Naive thymus-derived CD8-positive, alpha-beta T cell (primary cell): ENCODE data around the gene SLC9A4. TPM values are rescaled to one million over a fixed set of nuclear protein-coding genes. Genes with fewer than 3 reads are reported as not detected.

Experiments
- ATAC-seq, 2 donors: fragments of 150-1000 bp; cut with Tn5 transposase in 1 of 2; sonication (Bioruptor Pico), chemical (Tn5 transposase) in 1 of 2; 1 replicate in 1 of 2; 2 replicates in 1 of 2; pipeline ENCODE4 v1.10.0; 2021; ENCODE audit warnings: mild to moderate bottlenecking in 2 of 2, moderate library complexity in 2 of 2
- POLR2A ChIA-PET: fragments of 350-600 bp; sonication (Branson Sonifier 250); formaldehyde crosslinking; loops from one replicate; lab custom pipeline; 2021; ENCODE audit warnings: antibody characterized with exemption; lab: Charles Lee
- DNase-seq, 10 donors: peaks; one replicate each; pipeline versions ENCODE4 v3.0.0 to v3.0.0-alpha.2; 2020 to 2022
- H3K27ac Mint-ChIP-seq, 10 donors: one replicate each; pipeline ENCODE4 v1.8.0; 2020 to 2022; ENCODE audit warnings: mild to moderate bottlenecking in 10 of 10, mixed read lengths in 10 of 10, moderate library complexity in 4 of 10, inconsistent platforms in 1 of 10
- H3K27me3 Mint-ChIP-seq, 5 donors: one replicate each; pipeline ENCODE4 v1.8.0; 2021 to 2022; ENCODE audit warnings: mixed read lengths in 5 of 5
- H3K36me3 Mint-ChIP-seq, 3 donors: one replicate each; pipeline ENCODE4 v1.8.0; 2020 to 2022; ENCODE audit warnings: mixed read lengths in 3 of 3, mild to moderate bottlenecking in 2 of 3, inconsistent platforms in 1 of 3
- H3K4me1 Mint-ChIP-seq, 4 donors: one replicate each; pipeline ENCODE4 v1.8.0; 2021 to 2022; ENCODE audit warnings: mixed read lengths in 4 of 4
- H3K4me3 Mint-ChIP-seq, 10 donors: one replicate each; pipeline ENCODE4 v1.8.0; 2020 to 2022; ENCODE audit warnings: mild to moderate bottlenecking in 10 of 10, mixed read lengths in 10 of 10, moderate library complexity in 6 of 10, inconsistent platforms in 1 of 10
- H3K9me3 Mint-ChIP-seq, 9 donors: one replicate each; pipeline ENCODE4 v1.8.0; 2020 to 2022; ENCODE audit warnings: mixed read lengths in 9 of 9, mild to moderate bottlenecking in 3 of 9, inconsistent platforms in 1 of 9, moderate library complexity in 1 of 9
- polyA plus RNA-seq, 3 donors: library from polyadenylated mRNA; unstranded; fragments of 300-500 nt; fragmentation: Illumina TruSeq; gene quantifications; one replicate each; pipeline ENCODE4 v1.2.3, GENCODE V29; 2021
- total RNA-seq, 8 experiments: library from RNA in 2 of 8; stranded (reverse) in 2 of 8; gene quantifications; one replicate each; pipeline ENCODE4 v1.2.3 and lab custom pipeline; 2021 to 2026

The SLC9A4 gene
- total and polyA plus RNA-seq, 5 experiments from 2014 or later: not detected

- peaks cover 6 to 39% (median 15%) of the 10 kb centered on the region in 5 donors for H3K27me3 Mint-ChIP-seq
- H3K36me3 Mint-ChIP-seq: no peaks in the 10 kb centered on the region
- no peak for ATAC-seq
- no peak overlapping the region for H3K27ac Mint-ChIP-seq
- H3K4me1 Mint-ChIP-seq: peaks cover 4 to 12% (median 6%) of the 10 kb centered on the region in 4 donors
- no peak for DNase-seq
- peaks cover 0 to 6% (median 0%) of the 10 kb centered on the region in 9 donors for H3K9me3 Mint-ChIP-seq
- H3K4me3 Mint-ChIP-seq: no peak overlapping the region
- POLR2A ChIA-PET: no interaction called here
These were observed 14.1 kb downstream of the SLC9A4 start for GRCh38 chr2:102486941-102487702.

DNA sequence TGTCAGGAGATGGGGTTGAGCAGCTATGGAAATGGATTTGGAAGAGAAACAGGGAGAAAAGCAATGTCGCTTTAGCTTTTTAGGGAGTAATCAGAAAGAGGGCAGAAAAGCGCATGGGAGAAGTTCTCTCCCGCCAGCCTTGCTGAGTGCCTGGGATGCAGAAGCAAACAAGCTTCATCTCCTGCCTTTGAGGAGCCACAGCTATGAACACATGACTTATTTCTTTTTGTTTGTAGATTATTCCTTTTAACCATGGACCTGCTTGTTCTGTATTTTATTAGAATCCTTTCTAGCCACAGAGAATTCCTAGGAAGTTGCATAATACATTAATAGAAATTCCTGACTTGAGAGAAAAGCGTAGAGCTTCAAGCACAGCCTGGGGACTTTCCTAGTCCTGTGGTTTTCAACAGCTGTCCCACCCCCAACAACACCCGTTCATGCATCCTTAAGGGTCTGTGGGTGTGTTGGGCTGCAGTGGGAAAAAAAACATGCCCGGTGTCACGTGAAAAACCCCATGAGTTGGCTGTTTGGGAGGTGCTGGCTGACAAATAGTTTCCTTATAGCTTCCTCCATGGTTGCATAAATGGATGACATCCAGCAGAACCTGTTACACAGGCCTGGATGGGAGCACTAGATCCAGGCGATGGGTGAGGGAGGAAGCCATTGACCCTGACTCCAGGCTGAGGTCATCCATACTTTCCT, 14.9 kb downstream of the SLC9A4 start:
- POLR2A ChIA-PET: no interaction called here
- no peak for DNase-seq
- no peak overlapping the region for H3K4me3 Mint-ChIP-seq
- H3K27me3 Mint-ChIP-seq: peaks cover 6 to 42% (median 15%) of the 10 kb centered on the region in 5 donors
- no peak overlapping the region for H3K27ac Mint-ChIP-seq
- ATAC-seq: no peak
- peaks cover 0 to 6% (median 0%) of the 10 kb centered on the region in 9 donors for H3K9me3 Mint-ChIP-seq
- H3K36me3 Mint-ChIP-seq: peaks cover 0 to 3% (median 0%) of the 10 kb centered on the region in 3 donors
- H3K4me1 Mint-ChIP-seq: peaks cover 4 to 12% (median 6%) of the 10 kb centered on the region in 4 donors

DNA sequence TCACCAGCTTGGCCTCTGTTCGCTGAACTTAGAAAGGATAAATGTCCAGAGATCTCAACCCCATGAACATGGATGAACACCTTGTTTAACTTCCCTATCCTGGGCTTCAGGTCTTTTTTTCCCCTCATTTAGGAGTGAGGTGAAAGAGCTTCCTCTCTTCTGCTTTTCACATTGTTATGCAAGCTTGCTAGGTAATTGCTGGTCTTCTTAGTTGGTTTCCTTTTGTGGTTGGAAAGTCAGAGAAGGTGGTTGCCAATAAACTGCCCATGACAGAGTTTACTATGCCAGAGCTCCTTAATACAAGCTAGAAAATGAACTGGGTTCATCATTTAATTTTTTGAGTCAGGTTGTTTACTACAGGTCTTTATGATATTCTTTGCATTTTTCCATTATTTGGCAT, 16.6 kb downstream of the SLC9A4 start:
- ATAC-seq: no peak
- Mint-ChIP-seq H3K4me3 (no peak overlapping the region), H3K36me3 (peaks cover 0 to 4% (median 0%) of the 10 kb centered on the region in 3 donors), H3K4me1 (peaks cover 4 to 12% (median 6%) of the 10 kb centered on the region in 4 donors), H3K27ac (no peak overlapping the region), H3K27me3 (peaks cover 7 to 42% (median 16%) of the 10 kb centered on the region in 5 donors), H3K9me3 (peaks cover 0 to 10% (median 0%) of the 10 kb centered on the region in 9 donors)
- POLR2A ChIA-PET: no interaction called here
- DNase-seq: no peak

DNA sequence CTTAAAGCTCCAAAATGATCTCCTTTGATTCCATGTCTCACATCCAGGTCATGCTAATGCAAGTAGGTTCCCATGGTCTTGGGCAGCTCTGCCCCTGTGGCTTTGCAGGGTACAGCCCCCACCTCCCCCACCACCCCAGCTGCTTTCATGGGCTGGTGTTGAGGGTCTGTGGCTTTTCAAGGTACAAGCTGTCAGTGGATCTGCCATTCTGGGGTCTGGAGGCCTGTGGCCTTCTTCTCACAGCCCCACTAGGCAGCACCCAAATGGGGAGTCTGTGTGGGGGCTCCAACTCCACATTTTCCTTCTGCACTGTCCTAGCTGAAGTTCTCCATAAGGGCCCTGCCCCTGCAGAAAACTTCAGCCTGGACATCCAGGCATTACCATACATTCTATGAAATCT, 19.0 kb downstream of the SLC9A4 start:
- Mint-ChIP-seq H3K9me3 (peaks cover 0 to 11% (median 2%) of the 10 kb centered on the region in 9 donors), H3K4me1 (peaks cover 4 to 11% (median 6%) of the 10 kb centered on the region in 4 donors), H3K4me3 (no peak overlapping the region), H3K27ac (no peak overlapping the region), H3K36me3 (peaks cover 0 to 4% (median 0%) of the 10 kb centered on the region in 3 donors), H3K27me3 (peaks cover 0 to 18% (median 7%) of the 10 kb centered on the region in 5 donors)
- no peak for DNase-seq
- POLR2A ChIA-PET: no interaction called here
- ATAC-seq: no peak

- POLR2A ChIA-PET: no interaction called here
- peaks cover 2 to 6% (median 3%) of the 10 kb centered on the region in 4 donors for H3K4me1 Mint-ChIP-seq
- ATAC-seq (no peak), DNase-seq (no peak)
- peaks cover 0 to 4% (median 0%) of the 10 kb centered on the region in 3 donors for H3K36me3 Mint-ChIP-seq
- H3K27me3 Mint-ChIP-seq: peaks cover 0 to 14% (median 7%) of the 10 kb centered on the region in 5 donors
- no peak overlapping the region for H3K27ac Mint-ChIP-seq
- peaks cover 0 to 11% (median 2%) of the 10 kb centered on the region in 9 donors for H3K9me3 Mint-ChIP-seq
- no peak overlapping the region for H3K4me3 Mint-ChIP-seq
These were observed 21.5 kb downstream of the SLC9A4 start for GRCh38 chr2:102494570-102494969.

DNA sequence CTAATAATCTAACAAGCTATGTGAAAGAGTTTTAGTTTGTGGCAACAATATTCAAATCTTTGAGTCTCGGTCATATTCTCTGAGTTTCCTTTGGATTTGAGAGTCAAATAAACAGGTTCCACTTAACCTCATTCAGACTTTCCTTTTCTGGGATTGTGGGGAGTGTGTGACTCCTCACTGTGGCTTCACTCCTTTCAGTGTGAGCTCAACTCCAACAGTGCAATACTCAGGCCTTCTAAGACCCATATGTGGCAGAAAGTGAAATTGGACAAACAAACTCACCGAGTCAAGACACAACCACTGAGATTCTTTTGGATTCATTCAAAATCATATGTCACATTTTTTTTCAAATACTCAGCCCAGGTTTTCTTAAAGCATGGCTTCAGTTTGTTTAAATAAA, 25.4 kb downstream of the SLC9A4 start:
- H3K4me1 Mint-ChIP-seq: no peaks in the 10 kb centered on the region
- no peak overlapping the region for H3K4me3 Mint-ChIP-seq
- DNase-seq (no peak), ATAC-seq (no peak)
- H3K27me3 Mint-ChIP-seq: peaks cover 0 to 9% (median 2%) of the 10 kb centered on the region in 5 donors
- POLR2A ChIA-PET: no interaction called here
- no peaks in the 10 kb centered on the region for H3K36me3 Mint-ChIP-seq
- peaks cover 0 to 11% (median 0%) of the 10 kb centered on the region in 9 donors for H3K9me3 Mint-ChIP-seq
- H3K27ac Mint-ChIP-seq: no peak overlapping the region

DNA sequence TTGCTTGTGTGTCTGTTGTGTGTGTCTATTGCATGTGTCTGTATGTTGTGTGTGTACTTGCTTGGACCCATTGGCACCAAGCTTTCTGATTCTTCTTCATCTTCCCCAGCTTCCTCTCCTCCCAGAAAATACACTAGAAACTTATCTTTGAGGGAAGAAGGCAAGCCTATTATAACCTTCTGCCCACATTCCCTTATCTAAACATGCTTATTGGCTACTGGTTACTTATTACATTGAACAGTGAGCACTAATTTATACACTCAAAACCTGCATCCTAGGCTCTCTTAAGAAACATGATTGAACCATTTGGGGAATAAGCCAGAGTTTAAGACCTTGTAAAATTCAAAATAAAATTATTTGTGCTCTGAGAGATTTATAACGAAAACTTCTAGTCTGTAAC, 26.5 kb downstream of the SLC9A4 start:
- Mint-ChIP-seq H3K9me3 (peaks cover 0 to 11% (median 0%) of the 10 kb centered on the region in 9 donors), H3K27ac (no peak overlapping the region), H3K4me3 (no peak overlapping the region), H3K27me3 (peaks cover 0 to 9% (median 0%) of the 10 kb centered on the region in 5 donors), H3K36me3 (no peaks in the 10 kb centered on the region), H3K4me1 (no peaks in the 10 kb centered on the region)
- DNase-seq (no peak), ATAC-seq (no peak)
- POLR2A ChIA-PET: no interaction called here

DNA sequence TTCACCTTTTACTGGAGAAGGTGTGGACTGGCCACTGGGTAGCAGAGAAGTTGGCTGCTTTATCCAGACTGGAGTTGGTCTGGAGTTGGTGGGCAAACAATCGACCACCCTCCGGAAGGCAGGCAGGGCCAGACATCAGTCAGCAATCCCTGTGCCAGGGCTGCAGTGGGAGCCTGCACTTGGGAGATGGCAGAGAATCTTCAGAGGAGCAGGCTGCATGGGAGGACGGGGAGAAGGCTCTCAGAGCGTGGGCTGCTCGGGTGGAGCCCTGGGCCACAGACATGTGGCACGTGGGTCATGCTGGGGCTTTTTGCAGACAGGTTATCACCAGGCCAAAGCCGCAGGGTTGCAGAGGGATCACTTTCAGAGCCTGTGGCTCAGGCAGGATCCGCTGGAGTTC, 29.6 kb downstream of the SLC9A4 start:
- no peak for DNase-seq
- ATAC-seq: no peak
- no peaks in the 10 kb centered on the region for H3K36me3 Mint-ChIP-seq
- H3K9me3 Mint-ChIP-seq: no peaks in the 10 kb centered on the region
- no peak overlapping the region for H3K4me3 Mint-ChIP-seq
- peaks cover 0 to 11% (median 3%) of the 10 kb centered on the region in 5 donors for H3K27me3 Mint-ChIP-seq
- POLR2A ChIA-PET: no interaction called here
- no peaks in the 10 kb centered on the region for H3K4me1 Mint-ChIP-seq
- no peak overlapping the region for H3K27ac Mint-ChIP-seq

DNA sequence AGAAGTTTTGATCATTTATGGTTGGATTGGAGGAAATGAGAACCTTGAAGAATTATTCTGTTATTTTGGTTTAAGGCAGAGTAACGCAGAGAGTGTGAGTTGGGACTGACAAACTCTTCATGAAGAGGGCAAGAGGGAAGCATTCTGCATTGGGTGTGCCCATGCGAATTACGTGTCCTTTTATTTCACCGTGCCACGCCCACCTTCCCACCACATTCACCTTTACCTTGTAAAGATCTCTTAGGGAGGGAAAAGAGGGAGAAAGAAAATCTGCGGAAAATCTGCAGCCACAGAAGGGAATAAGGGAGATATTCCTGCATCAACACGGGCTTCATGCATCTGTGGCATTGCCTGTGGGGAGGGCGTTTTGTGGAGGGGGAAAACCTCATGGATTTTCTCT, 31.8 kb downstream of the SLC9A4 start:
- Mint-ChIP-seq H3K36me3 (no peaks in the 10 kb centered on the region), H3K27ac (no peak overlapping the region), H3K4me1 (peaks cover 0 to 7% (median 0%) of the 10 kb centered on the region in 4 donors), H3K9me3 (peaks cover 0 to 2% (median 0%) of the 10 kb centered on the region in 9 donors), H3K27me3 (peaks cover 7 to 24% (median 14%) of the 10 kb centered on the region in 5 donors), H3K4me3 (no peak overlapping the region)
- DNase-seq (no peak), ATAC-seq (no peak)
- POLR2A ChIA-PET: no interaction called here

DNA sequence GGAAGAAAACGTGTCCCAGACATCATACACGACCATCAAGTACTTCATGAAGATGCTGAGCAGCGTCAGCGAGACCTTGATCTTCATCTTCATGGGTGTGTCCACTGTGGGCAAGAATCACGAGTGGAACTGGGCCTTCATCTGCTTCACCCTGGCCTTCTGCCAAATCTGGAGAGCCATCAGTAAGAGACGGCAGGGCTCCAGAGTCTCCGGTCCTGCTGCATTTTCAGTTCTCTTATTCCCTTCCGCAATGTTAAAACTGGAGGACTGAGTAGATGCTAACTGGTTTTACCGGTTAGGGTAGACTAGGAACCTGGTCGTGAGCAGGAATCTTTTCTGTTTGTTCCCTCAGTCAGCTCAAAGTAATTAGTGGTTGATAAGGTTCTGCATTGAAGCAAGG, 32.3 kb downstream of the SLC9A4 start:
- POLR2A ChIA-PET: no interaction called here
- no peak for DNase-seq
- Mint-ChIP-seq H3K9me3 (peaks cover 0 to 2% (median 0%) of the 10 kb centered on the region in 9 donors), H3K4me3 (no peak overlapping the region), H3K36me3 (no peaks in the 10 kb centered on the region), H3K4me1 (peaks cover 0 to 9% (median 0%) of the 10 kb centered on the region in 4 donors), H3K27ac (no peak overlapping the region), H3K27me3 (peaks cover 7 to 25% (median 14%) of the 10 kb centered on the region in 5 donors)
- ATAC-seq: no peak

DNA sequence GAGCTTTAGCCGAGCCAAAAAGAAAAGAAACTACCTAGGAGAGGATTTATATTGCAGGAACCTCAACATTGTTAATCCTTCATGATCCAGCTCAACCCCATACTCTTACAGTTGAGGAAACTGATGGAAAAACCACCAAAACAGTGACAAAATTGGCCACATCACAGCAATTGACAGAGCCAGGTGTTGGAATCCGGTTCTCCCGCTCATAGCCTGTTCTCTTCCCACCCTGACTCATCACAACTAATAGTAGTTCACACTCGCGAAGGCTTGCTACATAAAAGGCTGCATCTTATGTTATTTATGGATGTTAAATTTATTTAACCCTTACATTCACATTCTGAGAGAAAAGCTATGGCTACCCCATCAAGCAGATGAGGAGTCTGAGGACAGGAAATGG, 33.7 kb downstream of the SLC9A4 start:
- H3K27me3 Mint-ChIP-seq: peaks cover 7 to 26% (median 18%) of the 10 kb centered on the region in 5 donors
- no peak overlapping the region for H3K27ac Mint-ChIP-seq
- no peaks in the 10 kb centered on the region for H3K36me3 Mint-ChIP-seq
- H3K9me3 Mint-ChIP-seq: peaks cover 0 to 2% (median 0%) of the 10 kb centered on the region in 9 donors
- peaks cover 0 to 9% (median 0%) of the 10 kb centered on the region in 4 donors for H3K4me1 Mint-ChIP-seq
- no peak overlapping the region for H3K4me3 Mint-ChIP-seq
- ATAC-seq: no peak
- DNase-seq: no peak
- POLR2A ChIA-PET: no interaction called here

GRCh38 chr2:102508863-102509262, 35.8 kb downstream of the SLC9A4 start:
- no peak overlapping the region for H3K27ac Mint-ChIP-seq
- POLR2A ChIA-PET: no interaction called here
- ATAC-seq: no peak
- peaks cover 13 to 39% (median 21%) of the 10 kb centered on the region in 5 donors for H3K27me3 Mint-ChIP-seq
- H3K4me1 Mint-ChIP-seq: peaks cover 0 to 9% (median 0%) of the 10 kb centered on the region in 4 donors
- H3K4me3 Mint-ChIP-seq: no peak overlapping the region
- no peaks in the 10 kb centered on the region for H3K36me3 Mint-ChIP-seq
- peaks cover 0 to 2% (median 0%) of the 10 kb centered on the region in 9 donors for H3K9me3 Mint-ChIP-seq
- no peak for DNase-seq

DNA sequence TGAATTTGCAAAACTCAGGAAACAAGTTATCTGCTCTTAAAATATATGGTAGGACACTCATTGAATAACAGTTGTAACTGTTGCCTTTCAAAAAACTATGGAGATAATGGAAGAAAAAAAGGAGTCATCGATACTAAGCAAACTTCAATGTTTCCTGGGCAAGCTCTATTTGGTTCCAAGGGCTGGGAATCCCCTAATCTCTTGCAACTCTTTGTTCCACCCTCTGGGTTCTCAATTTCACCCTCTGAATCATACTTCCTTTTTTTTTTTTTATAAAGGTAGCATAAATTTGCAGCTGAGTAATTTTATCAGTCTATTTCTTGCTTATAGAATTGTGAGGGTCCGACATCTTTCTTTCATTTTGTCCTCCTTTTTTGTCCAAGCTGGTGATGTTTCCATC, 36.7 kb downstream of the SLC9A4 start:
- ATAC-seq: no peak
- Mint-ChIP-seq H3K36me3 (no peaks in the 10 kb centered on the region), H3K9me3 (peaks cover 0 to 2% (median 0%) of the 10 kb centered on the region in 9 donors), H3K4me1 (peaks cover 0 to 9% (median 0%) of the 10 kb centered on the region in 4 donors), H3K27me3 (peaks cover 13 to 39% (median 20%) of the 10 kb centered on the region in 5 donors), H3K4me3 (no peak overlapping the region), H3K27ac (no peak overlapping the region)
- POLR2A ChIA-PET: no interaction called here
- DNase-seq: no peak
